Calu3 (cell line): ENCODE data around the gene STAB2. TPM values are rescaled to one million over a fixed set of nuclear protein-coding genes. Genes with fewer than 3 reads are reported as not detected.

ENCODE experiments used
- BruUV-seq: library from RNA; stranded (reverse); fragments of 400-500 nt; replicated peaks from 2 replicates; lab custom pipeline; 2021; lab: Mats Ljungman, UMichigan
- CTCF ChIA-PET: fragments of 300-600 bp; sonication (Branson Sonifier 250); formaldehyde crosslinking; loops from one replicate; lab custom pipeline; 2022; ENCODE audit warnings: antibody characterized with exemption; lab: Charles Lee
- DNase-seq: peaks from one replicate; pipeline ENCODE4 v3.0.0; 2022
- H3K27ac Mint-ChIP-seq: one replicate; pipeline ENCODE4 v1.8.0; 2022; ENCODE audit warnings: mixed read lengths; ENCODE audit not compliant: unreplicated experiment
- H3K27me3 Mint-ChIP-seq: one replicate; pipeline ENCODE4 v1.8.0; 2022; ENCODE audit warnings: mixed read lengths; ENCODE audit not compliant: unreplicated experiment
- H3K36me3 Mint-ChIP-seq: one replicate; pipeline ENCODE4 v1.8.0; 2022; ENCODE audit warnings: mild to moderate bottlenecking, moderate library complexity, mixed read lengths; ENCODE audit not compliant: insufficient read depth, unreplicated experiment
- H3K4me1 Mint-ChIP-seq: one replicate; pipeline ENCODE4 v1.8.0; 2022; ENCODE audit warnings: mild to moderate bottlenecking, low read depth, mixed read lengths; ENCODE audit not compliant: unreplicated experiment
- H3K4me3 Mint-ChIP-seq: one replicate; pipeline ENCODE4 v1.8.0; 2022; ENCODE audit warnings: mild to moderate bottlenecking, low read depth, moderate library complexity, mixed read lengths; ENCODE audit not compliant: unreplicated experiment
- H3K9me3 Mint-ChIP-seq: one replicate; pipeline ENCODE4 v1.8.0; 2022; ENCODE audit warnings: low read depth, mixed read lengths; ENCODE audit not compliant: unreplicated experiment
- CTCF ChIP-seq: fragments of 200-600 bp; IDR thresholded peaks from one replicate; pipeline ENCODE4 v1.8.0; 2022; ENCODE audit warnings: antibody characterized with exemption; ENCODE audit not compliant: unreplicated experiment
- intact Hi-C: fragments of 100-400 bp; cut with micrococcal nuclease; formaldehyde crosslinking; loops from one replicate; pipeline ENCODE4 v1.10.0; 2022; ENCODE audit not compliant: unreplicated experiment
- total RNA-seq: library from RNA; stranded (reverse); gene quantifications from 2 replicates; pipeline ENCODE4 v1.2.3, GENCODE V29; 2022

The STAB2 gene
- total RNA-seq, 1 experiment from 2014 or later, result not detected

GRCh38 chr12:103748875-103749274, 161.8 kb downstream of the STAB2 start:
- DNase-seq, result no peak
- TF ChIP-seq CTCF, result no peak
- CTCF ChIA-PET, result interaction anchor here (1.3 kb wide), 1 partner anchor 40 kb away, joined by 3 read pairs; no protein-coding TSS in a partner anchor
- Mint-ChIP-seq H3K27me3 (no peaks in the 10 kb centered on the region), H3K4me3 (no peak overlapping the region), H3K36me3 (no peaks in the 10 kb centered on the region), H3K27ac (no peak overlapping the region), H3K9me3 (no peaks in the 10 kb centered on the region), H3K4me1 (peaks cover 15% of the 10 kb centered on the region)
- BruUV-seq, result no TSS peak
- intact Hi-C loops, result no loop called here

- Mint-ChIP-seq H3K36me3 (no peaks in the 10 kb centered on the region), H3K27ac (no peak overlapping the region), H3K4me3 (no peak overlapping the region), H3K9me3 (no peaks in the 10 kb centered on the region), H3K27me3 (no peaks in the 10 kb centered on the region), H3K4me1 (peaks cover 15% of the 10 kb centered on the region)
- CTCF ChIA-PET, result no interaction called here
- intact Hi-C loops, result no loop called here
- no peak for TF ChIP-seq CTCF
- no peak for DNase-seq
- BruUV-seq, result no TSS peak
These were observed 164.1 kb downstream of the STAB2 start for GRCh38 chr12:103751171-103751570.

- intact Hi-C loops, result no loop called here
- no peaks in the 10 kb centered on the region for H3K36me3 Mint-ChIP-seq
- H3K27me3 Mint-ChIP-seq, result no peaks in the 10 kb centered on the region
- CTCF ChIA-PET, result no interaction called here
- H3K9me3 Mint-ChIP-seq, result no peaks in the 10 kb centered on the region
- no TSS peak for BruUV-seq
- no peak overlapping the region for H3K27ac Mint-ChIP-seq
- no peak for TF ChIP-seq CTCF
- no peak for DNase-seq
- no peak overlapping the region for H3K4me3 Mint-ChIP-seq
- H3K4me1 Mint-ChIP-seq, result peaks cover 15% of the 10 kb centered on the region
These were observed 164.5 kb downstream of the STAB2 start for GRCh38 chr12:103751600-103751999.

GRCh38 chr12:103755425-103755824, 168.4 kb downstream of the STAB2 start:
- CTCF ChIA-PET, result no interaction called here
- no peak for DNase-seq
- Mint-ChIP-seq H3K36me3 (no peaks in the 10 kb centered on the region), H3K4me3 (no peak overlapping the region), H3K27ac (no peak overlapping the region), H3K27me3 (no peaks in the 10 kb centered on the region), H3K4me1 (no peaks in the 10 kb centered on the region), H3K9me3 (no peaks in the 10 kb centered on the region)
- no TSS peak for BruUV-seq
- intact Hi-C loops, result no loop called here
- no peak for TF ChIP-seq CTCF
